Sciatic nerve (tissue), 2 donors: ENCODE data around the gene NOC2L. TPM values are rescaled to one million over a fixed set of nuclear protein-coding genes. Genes with fewer than 3 reads are reported as not detected.
"Not testable (repeated sequence)": the region's sequence is repeated elsewhere in the genome, so short reads cannot be mapped to it uniquely, and the experiment has no call there.

Source experiments
- ATAC-seq: fragments of 200-7000 bp; cut with Tn5 transposase; one replicate; pipeline ENCODE4 v1.9.1; 2020; ENCODE audit warnings: mild to moderate bottlenecking, moderate library complexity
- DNase-seq: peaks from one replicate; pipeline ENCODE4 v3.0.0-alpha.2; 2020; ENCODE audit warnings: low spot score
- intact Hi-C: fragments of 100-400 bp; cut with DNase I; formaldehyde crosslinking; loops from one replicate; pipeline ENCODE4 v1.14.2; 2022
- total RNA-seq: library from RNA; stranded (reverse); fragmentation: NEBNext Ultra II Directional; extraction: Animal tissue kit (Norgen Biotek cat#: 25700); gene quantifications from one replicate; pipeline ENCODE4 v1.2.1, GENCODE V29; 2021
- donor health status: DM: no; HTN: no; CAD: no.
- donor health status: DM: no; HTN: no; CAD: no.

NOC2L gene
- total RNA-seq, 1 donor from 2014 or later, result 43.7 TPM

DNA sequence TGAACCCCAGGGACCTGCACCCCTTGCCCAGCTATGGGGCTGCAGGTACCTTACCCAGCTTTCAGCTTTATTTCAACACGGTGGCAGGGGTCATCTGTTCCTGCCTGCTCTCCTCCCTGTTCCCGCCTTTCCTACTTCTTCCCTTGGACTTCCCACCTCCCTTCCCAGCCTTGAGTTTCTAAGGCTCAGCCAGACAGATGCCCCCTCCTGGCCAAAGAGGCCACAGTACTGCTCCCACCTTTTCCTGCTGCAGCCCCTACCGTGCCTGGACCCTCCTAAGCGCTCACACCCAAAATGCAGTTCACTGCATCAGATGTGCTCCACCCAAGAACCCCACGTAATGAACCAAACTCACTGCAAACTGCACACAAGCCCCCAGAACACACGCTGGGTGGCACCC is 7.7 kb downstream of the NOC2L start:
- no peak for DNase-seq
- ATAC-seq, result no peak
- intact Hi-C loops, result no loop called here

DNA sequence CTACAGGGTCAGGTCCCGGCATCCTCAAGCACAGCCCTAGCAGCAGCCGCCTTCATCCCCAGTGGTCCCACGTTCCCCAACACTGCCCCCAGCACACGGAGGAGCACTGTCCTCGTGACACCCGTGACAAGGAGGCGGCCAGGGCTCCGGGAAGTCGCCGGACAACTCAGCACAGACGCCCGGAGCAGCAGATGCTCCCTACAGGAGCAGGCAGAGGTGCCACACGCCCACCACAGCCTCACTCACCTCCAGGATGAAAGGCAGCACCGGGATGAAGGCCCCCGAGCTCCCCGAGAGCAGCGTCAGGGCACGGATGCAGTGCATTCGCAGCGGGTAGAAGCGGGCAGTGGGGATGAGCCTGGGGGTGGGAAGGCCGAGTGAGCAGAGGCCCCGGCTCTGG is 8.2 kb downstream of the NOC2L start:
- intact Hi-C loops, result no loop called here
- DNase-seq (no peak), ATAC-seq (no peak)

DNA sequence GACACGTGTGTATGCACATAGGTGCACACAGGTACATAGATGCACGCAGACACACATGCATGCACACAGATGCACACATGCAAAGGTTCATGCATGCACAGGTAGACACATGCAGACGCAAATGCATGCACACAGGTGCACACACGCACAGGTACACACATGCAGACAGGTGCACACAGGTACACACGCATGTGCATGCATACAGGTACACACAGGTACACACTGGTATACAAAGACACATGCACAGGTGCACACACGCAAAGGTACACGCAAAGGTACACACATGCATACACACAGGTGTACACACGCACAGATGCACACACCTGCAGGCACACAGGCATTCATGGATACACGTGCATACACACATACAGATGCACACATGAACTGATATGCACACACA is 8.8 kb downstream of the NOC2L start:
- intact Hi-C loops, result no loop called here
- ATAC-seq, result no peak

DNA sequence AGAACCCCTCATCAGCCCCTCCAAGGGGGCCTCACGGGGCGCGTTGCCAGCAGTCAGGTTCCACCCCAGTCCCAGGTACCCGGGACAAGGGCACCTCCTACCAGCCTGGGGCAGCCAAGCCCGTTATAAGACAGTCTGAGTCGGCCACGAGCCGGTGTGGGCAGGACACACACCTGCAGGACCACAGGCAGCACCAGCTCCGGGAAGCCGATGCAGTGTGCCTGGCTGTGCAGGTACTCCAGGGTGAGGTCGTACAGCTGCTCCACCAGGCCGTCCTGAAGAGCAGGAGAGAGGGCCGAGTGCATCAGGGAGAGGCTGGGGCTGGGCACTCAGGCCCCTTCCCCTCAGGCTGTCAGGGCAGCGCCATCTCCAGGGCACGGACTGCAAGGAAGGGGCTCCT is 11.1 kb downstream of the NOC2L start:
- intact Hi-C loops, result no loop called here
- no peak for DNase-seq
- no peak for ATAC-seq

More for the DNA sequence above, 8.8 kb downstream of the NOC2L start:
- DNase-seq, result no peak

DNA sequence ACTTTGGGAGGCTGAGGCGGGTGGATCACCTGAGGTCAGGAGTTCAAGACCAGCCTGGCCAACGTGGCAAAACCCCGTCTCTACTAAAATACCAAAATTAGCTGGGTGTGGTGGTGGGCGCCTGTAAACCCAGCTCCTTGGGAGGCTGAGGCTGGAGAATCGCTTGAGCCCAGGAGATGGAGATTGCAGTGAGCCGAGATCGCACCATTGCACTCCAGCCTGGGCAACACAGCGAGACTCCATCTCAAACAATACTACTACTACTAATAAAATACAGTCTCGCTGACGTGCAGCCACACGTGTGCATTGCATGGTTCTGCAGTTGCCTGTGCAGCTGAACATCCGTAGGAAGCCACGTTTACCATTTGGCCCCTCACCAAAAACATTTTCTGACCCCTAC is 12.2 kb downstream of the NOC2L start:
- ATAC-seq, DNase-seq, intact Hi-C loops: not testable (repeated sequence)

DNA sequence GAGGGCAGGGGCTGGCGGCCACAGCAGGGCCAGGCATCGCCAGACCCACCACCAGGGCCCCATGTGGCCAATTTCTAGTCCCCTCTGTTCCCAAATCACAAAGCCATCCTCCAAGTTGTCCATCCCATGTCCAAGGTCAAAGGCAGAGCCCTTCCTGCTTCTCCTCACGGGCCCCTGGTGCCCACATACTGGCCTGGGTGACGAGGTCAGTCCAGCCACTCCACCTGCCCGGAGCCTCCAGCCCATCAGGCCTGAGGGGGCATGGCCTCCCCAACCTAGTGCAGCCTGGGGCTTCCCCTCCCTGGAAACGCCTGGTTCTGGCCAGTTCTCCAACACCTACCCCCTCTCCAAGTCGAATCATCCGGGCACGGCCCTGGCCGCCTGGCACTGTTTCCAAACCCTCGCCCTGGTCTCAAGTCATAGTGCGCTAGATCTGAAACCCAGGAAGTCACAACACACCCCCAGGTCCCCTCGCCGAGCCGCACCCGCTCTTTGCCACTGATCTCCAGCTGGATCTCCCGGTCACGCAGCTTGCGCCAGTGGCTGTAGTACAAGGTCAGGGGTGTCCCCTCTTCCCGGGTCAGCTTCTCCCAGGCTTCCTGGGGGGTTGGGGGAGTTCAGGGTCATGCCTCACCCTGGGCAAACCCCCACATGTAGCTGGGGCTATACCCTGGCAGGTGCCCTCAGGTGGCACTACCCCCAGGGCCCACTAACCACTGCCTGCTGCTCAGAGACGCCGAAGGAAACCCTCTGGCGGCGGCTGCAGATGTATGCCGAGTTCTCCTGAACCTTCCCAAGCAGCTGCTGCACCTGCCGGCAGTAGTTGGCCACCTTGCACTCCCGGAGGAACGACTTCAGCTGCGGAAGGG is 13.1 kb downstream of the NOC2L start:
- ATAC-seq (no peak), DNase-seq (no peak)
- intact Hi-C loops, result no loop called here

DNA sequence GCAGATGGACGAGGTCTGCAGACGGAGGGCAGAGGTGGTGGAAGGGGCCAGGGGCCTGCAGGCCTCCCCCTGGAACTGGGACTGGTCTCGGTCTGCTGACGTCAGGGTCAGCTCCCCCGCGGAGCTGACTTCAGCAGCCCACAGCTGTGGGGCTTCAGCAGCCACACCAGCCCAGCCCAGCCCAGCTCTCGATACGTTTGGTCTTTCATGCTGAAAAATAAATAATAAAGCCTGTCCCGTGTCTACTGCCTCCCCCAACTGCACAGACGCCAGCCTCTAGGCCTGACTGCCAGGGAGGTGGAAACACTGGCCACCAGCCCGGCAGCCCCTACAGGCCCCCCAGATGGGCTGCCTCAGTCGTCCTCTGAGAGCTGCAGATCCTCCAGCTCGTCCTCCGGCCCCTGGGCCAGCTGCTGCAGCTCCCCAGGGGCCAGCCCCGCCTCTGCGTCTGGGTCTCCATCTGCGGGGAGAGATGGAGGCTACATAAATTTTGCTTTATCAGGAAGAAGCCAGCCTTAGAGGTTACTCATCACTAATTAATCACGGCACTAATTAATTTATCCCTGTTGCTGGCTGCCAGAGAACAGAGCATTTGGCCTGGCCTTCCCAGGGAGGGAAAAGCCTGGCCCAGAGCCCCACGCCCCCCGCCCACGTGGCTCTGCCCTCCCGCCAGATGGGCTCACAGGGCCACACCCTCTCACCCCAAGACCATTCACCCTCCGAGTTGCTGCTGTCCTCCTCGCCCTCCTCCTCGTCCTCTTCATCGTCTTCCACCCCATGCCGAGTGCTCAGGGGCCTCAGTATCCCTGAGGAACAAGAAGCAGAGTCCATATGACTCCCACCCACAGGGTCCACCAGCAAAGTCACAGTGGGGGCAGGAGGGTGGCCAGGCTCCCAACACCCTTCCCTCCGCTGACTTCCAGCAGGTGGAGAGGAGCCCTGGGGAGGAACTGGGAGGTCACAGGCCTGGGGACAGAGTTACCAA is 14.4 kb downstream of the NOC2L start:
- intact Hi-C loops, result no loop called here
- DNase-seq (no peak), ATAC-seq (no peak)

DNA sequence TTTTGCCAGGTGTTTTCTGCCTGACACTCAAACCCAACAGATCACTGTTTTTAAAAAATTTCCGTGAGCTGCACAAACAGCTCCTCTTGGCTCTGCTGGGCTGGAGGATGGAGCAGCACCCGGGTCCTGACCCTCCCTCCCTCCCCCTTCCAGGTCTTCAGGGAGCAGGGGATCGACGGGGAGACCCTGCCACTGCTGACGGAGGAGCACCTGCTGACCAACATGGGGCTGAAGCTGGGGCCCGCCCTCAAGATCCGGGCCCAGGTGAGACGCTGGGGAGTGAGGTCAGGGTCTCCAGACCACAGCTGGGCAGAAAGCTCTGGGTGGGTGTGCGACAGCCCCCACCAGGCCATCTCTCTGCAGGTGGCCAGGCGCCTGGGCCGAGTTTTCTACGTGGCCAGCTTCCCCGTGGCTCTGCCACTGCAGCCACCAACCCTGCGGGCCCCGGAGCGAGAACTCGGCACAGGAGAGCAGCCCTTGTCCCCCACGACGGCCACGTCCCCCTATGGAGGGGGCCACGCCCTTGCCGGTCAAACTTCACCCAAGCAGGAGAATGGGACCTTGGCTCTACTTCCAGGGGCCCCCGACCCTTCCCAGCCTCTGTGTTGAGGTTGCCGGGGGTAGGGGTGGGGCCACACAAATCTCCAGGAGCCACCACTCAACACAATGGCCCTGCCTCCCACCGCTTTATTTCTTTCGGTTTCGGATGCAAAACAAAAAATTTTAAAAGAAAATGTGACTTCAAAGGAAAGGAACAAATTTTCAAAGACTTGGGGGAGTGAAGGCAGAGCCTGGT is 15.3 kb downstream of the NOC2L start:
- no peak for ATAC-seq
- intact Hi-C loops, result no loop called here
- DNase-seq, result no peak

DNA sequence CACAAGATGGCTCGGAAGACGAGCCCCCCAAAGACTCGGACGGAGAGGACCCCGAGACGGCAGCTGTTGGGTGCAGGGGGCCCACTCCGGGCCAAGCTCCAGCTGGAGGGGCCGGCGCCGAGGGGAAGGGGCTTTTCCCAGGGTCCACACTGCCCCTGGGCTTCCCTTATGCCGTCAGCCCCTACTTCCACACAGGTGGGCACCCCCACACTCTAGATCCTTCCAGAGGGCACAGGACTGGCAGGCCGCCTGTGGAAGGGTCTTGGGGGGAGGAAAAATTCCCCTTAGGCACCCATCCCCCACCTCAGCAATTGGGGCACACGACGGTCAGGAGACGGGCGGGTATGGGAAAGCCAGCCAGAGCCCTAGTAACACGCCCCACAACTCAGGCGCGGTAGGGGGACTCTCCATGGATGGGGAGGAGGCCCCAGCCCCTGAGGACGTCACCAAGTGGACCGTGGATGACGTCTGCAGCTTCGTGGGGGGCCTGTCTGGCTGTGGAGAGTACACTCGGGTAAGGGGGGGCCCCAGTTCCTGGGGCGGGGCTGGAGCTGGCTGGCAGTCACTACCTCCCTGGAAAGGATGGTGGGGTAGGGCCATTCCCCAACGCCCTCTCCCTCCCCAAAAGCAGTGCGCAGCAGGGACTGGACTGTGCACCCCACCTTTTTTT is 16.1 kb downstream of the NOC2L start:
- DNase-seq, result no peak
- intact Hi-C loops, result no loop called here
- ATAC-seq, result peak; percentile 22

DNA sequence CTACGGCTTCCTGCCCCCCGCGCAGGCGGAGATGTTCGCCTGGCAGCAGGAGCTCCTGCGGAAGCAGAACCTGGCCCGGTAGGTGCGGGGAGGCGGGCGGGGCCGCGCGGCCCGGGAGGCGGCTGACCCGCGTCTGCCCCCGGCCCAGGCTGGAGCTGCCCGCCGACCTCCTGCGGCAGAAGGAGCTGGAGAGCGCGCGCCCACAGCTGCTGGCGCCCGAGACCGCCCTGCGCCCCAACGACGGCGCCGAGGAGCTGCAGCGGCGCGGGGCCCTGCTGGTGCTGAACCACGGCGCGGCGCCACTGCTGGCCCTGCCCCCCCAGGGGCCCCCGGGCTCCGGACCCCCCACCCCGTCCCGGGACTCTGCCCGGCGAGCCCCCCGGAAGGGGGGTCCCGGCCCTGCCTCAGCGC is 16.6 kb downstream of the NOC2L start:
- ATAC-seq, result no peak
- intact Hi-C loops, result no loop called here
- DNase-seq, result no peak

DNA sequence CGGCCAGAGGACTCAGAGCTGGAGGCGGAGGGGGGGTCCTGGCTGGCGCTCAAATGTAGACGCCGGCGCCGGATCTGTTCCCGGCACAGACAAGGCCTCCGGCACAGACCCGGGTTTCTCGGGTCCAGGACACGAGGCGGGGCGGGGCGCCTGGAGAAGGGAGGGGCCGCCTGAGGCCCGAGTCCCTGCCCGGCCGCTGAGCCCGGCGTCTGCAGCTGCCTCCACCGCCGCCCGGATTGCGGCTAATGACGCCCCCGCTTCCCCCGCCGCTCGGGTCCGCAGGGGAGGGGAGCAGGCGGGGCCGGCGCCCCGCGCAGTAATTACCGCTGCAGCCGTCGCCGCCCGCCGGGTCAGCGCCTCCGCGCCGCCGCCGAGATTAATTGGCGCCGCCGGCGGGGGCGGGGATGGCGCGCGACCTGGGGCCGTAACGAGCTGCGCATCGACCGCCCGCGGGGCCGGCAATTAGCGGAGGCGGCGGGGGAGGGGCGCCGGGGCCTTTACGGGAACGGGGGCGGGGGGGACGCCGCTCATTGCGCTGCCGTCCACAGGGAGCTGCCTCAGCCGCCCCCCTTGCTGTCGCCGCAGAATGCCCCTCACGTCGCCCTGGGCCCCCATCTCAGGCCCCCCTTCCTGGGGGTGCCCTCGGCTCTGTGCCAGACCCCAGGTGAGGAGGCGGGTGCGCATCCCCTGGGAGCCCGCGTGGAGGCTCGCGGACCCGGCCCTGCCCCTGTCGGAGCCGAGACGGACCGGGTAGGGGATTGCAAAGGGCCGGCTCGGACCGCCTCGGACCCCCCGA is 17.3 kb downstream of the NOC2L start:
- peak; percentile 82 for DNase-seq
- ATAC-seq, result peak; percentile 54
- intact Hi-C loops, result no loop called here

DNA sequence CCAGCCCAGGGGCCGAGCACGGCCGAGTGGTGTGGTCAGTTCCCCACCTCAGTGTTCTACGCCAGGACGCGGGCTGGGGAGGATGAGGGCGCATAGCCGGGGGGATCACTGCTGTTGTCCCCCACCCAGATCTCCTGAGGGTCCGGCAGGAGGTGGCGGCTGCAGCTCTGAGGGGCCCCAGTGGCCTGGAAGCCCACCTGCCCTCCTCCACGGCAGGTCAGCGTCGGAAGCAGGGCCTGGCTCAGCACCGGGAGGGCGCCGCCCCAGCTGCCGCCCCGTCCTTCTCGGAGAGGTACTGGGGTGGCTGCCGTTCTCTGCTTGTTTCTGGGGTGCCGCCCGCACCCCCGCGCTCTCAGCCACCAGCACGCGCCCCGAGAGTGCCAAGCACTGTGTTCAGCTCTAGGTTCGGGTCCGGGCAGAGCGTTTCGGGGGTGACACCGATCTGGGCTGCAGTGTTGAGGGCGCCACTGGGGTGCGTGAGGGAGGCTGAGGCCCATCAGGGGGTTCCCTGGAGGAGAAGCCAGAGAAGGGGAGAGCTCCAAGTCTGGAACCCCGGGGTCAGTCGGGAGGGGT is 18.0 kb downstream of the NOC2L start:
- intact Hi-C loops, result no loop called here
- ATAC-seq (no peak), DNase-seq (no peak)

DNA sequence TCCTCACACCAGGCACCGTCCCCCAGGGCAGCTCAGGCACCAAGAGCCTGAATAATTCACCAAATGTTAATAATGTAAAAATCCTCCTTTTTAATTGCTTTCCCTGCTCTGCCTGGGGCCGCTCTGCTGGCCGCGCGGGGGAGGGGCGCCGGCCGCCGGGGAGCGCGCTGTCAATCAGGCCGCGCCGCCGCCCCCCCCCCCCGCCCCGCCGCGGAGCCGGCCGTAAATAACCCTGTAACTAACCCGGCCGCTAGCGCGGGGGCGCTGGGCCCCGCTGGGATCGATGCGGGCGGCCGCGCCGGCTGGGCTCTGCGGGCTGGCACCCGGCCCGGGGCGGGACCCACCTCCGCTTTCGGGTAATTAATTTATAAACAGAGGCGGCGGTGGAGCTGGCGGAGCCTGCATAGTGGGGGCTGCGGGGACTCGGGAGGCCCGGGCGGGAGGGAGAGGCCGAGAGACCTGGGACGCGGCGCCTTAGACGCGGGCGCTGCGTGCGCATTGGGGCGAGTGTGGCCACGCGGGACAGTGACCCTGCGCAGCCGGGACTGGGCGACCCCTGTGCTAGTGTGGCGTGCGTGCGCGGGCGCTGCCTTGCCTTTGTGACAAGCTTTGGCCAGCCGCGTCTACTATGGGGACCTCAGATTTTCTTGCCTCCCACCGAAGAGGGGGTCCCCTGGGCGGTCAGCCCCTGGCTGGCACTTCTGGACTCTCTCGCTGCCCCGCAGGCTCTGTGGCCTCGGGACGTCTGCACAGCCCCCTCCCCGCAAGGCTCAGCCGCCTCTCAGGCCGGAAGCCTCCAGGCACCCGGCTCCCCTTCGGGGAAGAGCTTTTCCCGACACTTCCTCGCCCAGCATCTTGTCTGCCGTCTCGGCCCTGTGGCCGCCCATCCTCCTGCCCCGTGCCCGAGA is 18.7 kb downstream of the NOC2L start:
- intact Hi-C loops, result no loop called here
- ATAC-seq (peak; percentile 19), DNase-seq (peak; percentile 73)

DNA sequence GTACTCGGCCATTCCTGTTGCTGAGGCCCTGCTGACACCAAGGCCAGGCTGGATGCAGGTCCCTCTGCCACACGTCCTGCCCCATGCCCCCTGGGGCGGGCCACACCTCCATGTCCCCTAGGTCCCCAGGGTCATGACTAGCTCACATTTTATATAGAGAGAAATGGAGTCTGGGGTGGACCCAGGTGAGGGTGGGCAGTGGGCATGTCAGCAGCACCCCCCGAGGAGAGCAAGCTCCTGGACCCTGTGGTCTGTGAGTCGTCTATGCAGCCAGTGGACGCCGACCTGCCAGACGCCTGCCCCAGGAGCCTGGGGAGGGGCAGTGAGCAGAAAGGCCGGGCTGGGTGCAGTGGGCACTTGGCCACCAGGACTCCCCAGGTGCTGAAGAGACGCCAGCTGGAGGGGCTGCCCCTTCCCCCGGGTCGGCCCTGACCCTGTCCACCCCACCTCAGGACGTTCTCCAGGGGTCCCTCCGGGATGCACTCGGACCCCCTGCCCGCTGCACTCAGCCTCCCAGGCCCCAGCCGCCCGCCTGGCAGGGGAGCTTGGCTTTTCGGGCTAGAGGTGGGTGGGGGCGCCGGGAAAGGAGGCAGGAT is 19.4 kb downstream of the NOC2L start:
- intact Hi-C loops, result no loop called here
- ATAC-seq, result no peak

DNA sequence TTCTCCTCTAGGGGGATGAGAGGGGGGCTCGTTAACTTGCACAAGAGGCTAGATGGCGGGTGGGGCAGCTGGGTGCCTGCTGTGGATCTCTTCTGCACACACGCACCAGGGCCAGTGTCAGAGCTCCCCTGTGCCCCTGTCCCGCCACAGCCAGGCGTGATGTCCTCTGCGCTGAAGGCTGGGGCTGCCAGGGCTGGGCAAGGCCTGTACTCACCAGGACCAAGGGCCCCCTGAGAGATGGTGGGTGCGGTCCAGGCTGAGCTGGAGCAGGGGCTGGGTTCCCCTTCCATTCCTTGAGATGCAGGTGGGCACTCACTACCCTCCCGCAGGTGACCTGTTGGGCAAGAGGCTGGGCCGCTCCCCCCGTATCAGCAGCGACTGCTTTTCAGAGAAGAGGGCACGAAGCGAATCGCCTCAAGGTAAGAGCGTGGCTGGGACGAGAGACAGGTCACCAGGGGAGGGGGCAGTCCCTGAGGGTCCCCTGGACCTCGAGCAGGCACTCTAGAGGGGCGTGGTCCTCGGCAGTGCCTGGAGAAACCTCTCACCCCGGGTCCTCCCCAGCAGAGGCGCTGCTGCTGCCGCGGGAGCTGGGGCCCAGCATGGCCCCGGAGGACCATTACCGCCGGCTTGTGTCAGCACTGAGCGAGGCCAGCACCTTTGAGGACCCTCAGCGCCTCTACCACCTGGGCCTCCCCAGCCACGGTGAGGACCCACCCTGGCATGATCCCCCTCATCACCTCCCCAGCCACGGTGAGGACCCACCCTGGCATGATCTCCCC is 20.2 kb downstream of the NOC2L start:
- no peak for ATAC-seq
- DNase-seq, result no peak
- intact Hi-C loops, result no loop called here

More for the DNA sequence above, 19.4 kb downstream of the NOC2L start:
- DNase-seq, result no peak
